DND-41 (cell line): Measurements from ENCODE around the gene NPB.
"Not testable (repeated sequence)": the region's sequence is repeated elsewhere in the genome, so short reads cannot be mapped to it uniquely, and the experiment has no call there.

Experiments used
- ATAC-seq: fragments of 200-7000 bp; cut with Tn5 transposase; 3 replicates; pipeline ENCODE4 v1.9.1; 2021; ENCODE audit warnings: low read depth; ENCODE audit not compliant: insufficient read depth
- DNase-seq: peaks from one replicate; pipeline ENCODE4 v3.0.0-alpha.2; 2020
- H2AFZ ChIP-seq: 2 replicates; pipeline ENCODE4 v1.6.0; 2012; ENCODE audit warnings: low read depth, low read length
- H3K27ac ChIP-seq: 2 replicates; pipeline ENCODE4 v1.5.1; 2012; ENCODE audit warnings: low read length, inconsistent platforms
- H3K27me3 ChIP-seq: fragments of 200-600 bp; sonication (generic); 2 replicates; pipeline ENCODE4 v1.6.0; 2012; ENCODE audit warnings: low read length, mild to moderate bottlenecking, inconsistent platforms; ENCODE audit not compliant: insufficient read depth, poor library complexity
- H3K36me3 ChIP-seq: 2 replicates; pipeline ENCODE4 v1.5.1; 2012; ENCODE audit warnings: low read length, inconsistent platforms; ENCODE audit not compliant: insufficient read depth
- H3K4me1 ChIP-seq: 2 replicates; pipeline ENCODE4 v1.5.1; 2012; ENCODE audit warnings: mild to moderate bottlenecking, low read length; ENCODE audit not compliant: insufficient read depth
- H3K4me2 ChIP-seq: 2 replicates; pipeline ENCODE4 v1.6.0; 2012; ENCODE audit warnings: mild to moderate bottlenecking, moderate library complexity, low read length, inconsistent platforms; ENCODE audit not compliant: insufficient read depth
- H3K4me3 ChIP-seq, 2 experiments: fragments of 200-600 bp in 1 of 2; shearing (Covaris generic) in 1 of 2; 2 replicates each; pipeline ENCODE4 v1.5.1; 2012 to 2016; ENCODE audit warnings: inconsistent platforms in 2 of 2, low read length in 2 of 2, mild to moderate bottlenecking in 2 of 2, low read depth in 1 of 2, moderate library complexity in 1 of 2
- H3K79me2 ChIP-seq: 2 replicates; pipeline ENCODE4 v1.6.0; 2012; ENCODE audit warnings: low read length, inconsistent platforms; ENCODE audit not compliant: insufficient read depth
- H3K9ac ChIP-seq: 2 replicates; pipeline ENCODE4 v1.6.0; 2012; ENCODE audit warnings: low read depth, mild to moderate bottlenecking, inconsistent platforms, low read length, moderate library complexity
- H3K9me3 ChIP-seq: 2 replicates; pipeline ENCODE4 v1.5.1; 2012; ENCODE audit warnings: low read length, moderate library complexity, mild to moderate bottlenecking, inconsistent platforms; ENCODE audit not compliant: insufficient read depth, severe bottlenecking
- H4K20me1 ChIP-seq: 2 replicates; pipeline ENCODE4 v1.6.0; 2012; ENCODE audit warnings: low read length; ENCODE audit not compliant: insufficient read depth
- CTCF ChIP-seq: IDR thresholded peaks from 2 replicates; pipeline ENCODE4 v1.5.1; 2012; ENCODE audit warnings: borderline replicate concordance, low read length, moderate library complexity, mild to moderate bottlenecking; ENCODE audit not compliant: poor library complexity, severe bottlenecking; ENCODE audit errors: extremely low read depth
- EZH2 ChIP-seq: IDR thresholded peaks from 3 replicates; pipeline ENCODE4 v1.6.1; 2012; ENCODE audit warnings: borderline replicate concordance, low read depth, mild to moderate bottlenecking, moderate library complexity, low read length, inconsistent platforms; ENCODE audit not compliant: severe bottlenecking

Gene NPB

GRCh38 chr17:81917565-81918332, 15.7 kb downstream of the NPB start, which contains the start of gene SIRT7:
SIRT7 (minus strand) TSS chr17:81918176; CDS start chr17:81918131, 45 bp downstream.
- Histone ChIP-seq H3K27me3 (no peaks in the 10 kb centered on the region), H3K4me1 (peaks cover 30% of the 10 kb centered on the region), H4K20me1 (peaks cover 67% of the 10 kb centered on the region), H3K9ac (peak within 1 kb of the TSS; percentile 91), H3K4me3 (peak within 1 kb of the TSS; percentile 73 to 92), H3K4me2 (peak within 1 kb of the TSS; percentile 90), H3K9me3 (no peaks in the 10 kb centered on the region), H2AFZ (peak within 1 kb of the TSS; percentile 81), H3K79me2 (peaks cover 63% of the 10 kb centered on the region), H3K36me3 (peaks cover 75% of the 10 kb centered on the region), H3K27ac (peak within 1 kb of the TSS; percentile 67)
- TF ChIP-seq EZH2 (no peak), CTCF (no peak)
- peak; percentile 85 for DNase-seq
- ATAC-seq = peak; percentile 88

DNA sequence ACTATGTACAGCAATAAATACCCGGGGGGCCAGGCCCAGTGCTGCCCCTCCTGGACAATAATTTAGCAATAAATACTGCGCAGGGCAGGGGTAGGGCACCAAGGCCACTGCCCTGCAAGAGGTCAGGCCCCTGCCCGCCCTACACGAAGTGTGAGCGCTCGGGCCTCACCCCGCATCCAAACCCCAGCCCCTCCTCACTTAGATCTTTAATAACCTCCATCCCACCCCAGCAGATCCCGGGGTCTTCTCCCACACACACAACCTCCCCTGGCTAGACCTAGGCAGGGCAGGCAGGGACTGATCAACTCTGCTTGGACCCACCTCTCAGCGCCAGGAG, 16.3 kb downstream of the NPB start:
- not testable (repeated sequence) for DNase-seq, H3K27me3 ChIP-seq, H3K9me3 ChIP-seq
- Histone ChIP-seq H3K4me3 (peak overlapping the region in 1 of 2 experiments; percentile 92; a peak in 2 of 4 replicates), H3K36me3 (peaks cover 72% of the 10 kb centered on the region), H3K79me2 (peaks cover 68% of the 10 kb centered on the region), H3K4me2 (peak overlapping the region; percentile 90), H3K4me1 (peaks cover 30% of the 10 kb centered on the region), H2AFZ (peak overlapping the region; percentile 51; the same call in 1 of the 2 replicates), H4K20me1 (peaks cover 69% of the 10 kb centered on the region), H3K9ac (peak overlapping the region; percentile 30; the same call in 1 of the 2 replicates), H3K27ac (peak overlapping the region; percentile 57)
- peak; percentile 24 for TF ChIP-seq CTCF
- ATAC-seq = peak; percentile 52

- Histone ChIP-seq H3K36me3 (peaks cover 69% of the 10 kb centered on the region), H3K9ac (no peak overlapping the region), H3K4me2 (no peak overlapping the region), H3K27ac (no peak overlapping the region), H2AFZ (no peak overlapping the region), H3K27me3 (no peaks in the 10 kb centered on the region), H3K9me3 (no peaks in the 10 kb centered on the region), H3K4me1 (peaks cover 35% of the 10 kb centered on the region), H3K4me3 (no peak overlapping the region), H3K79me2 (peaks cover 75% of the 10 kb centered on the region), H4K20me1 (peaks cover 72% of the 10 kb centered on the region)
- ATAC-seq (no peak), DNase-seq (no peak)
- TF ChIP-seq CTCF (no peak), EZH2 (no peak)
Observed at GRCh38 chr17:81918832-81919545, 17.0 kb downstream of the NPB start.
